Stomach (tissue), 4 donors: ENCODE measurements around the gene HELZ2.

Experiments
- CTCF ChIP-seq, 7 experiments: fragments of 450-650 bp in 4 of 7; fragments of 200-600 bp in 3 of 7; sonication (generic) in 3 of 7; IDR thresholded peaks; one replicate each; pipeline ENCODE4 v1.5.1; 2016 to 2019; ENCODE audit warnings: antibody characterized with exemption in 7 of 7, control low read depth in 2 of 7, mild to moderate bottlenecking in 1 of 7
- EP300 ChIP-seq: sonication (generic); formaldehyde crosslinking; IDR thresholded peaks from one replicate; pipeline ENCODE4 v1.6.1; 2017; ENCODE audit warnings: antibody characterized with exemption

DNA sequence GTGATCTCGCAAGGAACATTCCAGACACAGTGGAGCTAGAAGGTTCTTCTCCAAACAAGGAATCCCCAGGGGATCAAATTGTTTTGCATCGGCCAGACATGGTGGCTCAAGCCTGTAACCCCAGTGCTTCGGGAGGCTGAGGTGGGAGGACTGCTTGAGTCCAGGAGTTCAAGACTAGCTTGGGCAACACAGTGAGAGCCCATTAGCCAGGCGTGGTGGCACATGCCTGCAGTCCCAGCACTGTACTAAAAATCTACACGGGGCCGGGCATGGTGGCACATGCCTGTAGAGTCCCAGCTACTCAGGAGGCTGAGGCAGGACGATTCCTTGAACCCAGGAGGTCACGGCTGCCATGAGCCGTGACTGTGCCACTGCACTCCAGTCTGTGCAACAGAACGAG lies 37.6 kb upstream of the HELZ2 start:
- TF ChIP-seq CTCF (IDR thresholded peaks at IDR 0.05) (no peak), EP300 (no peak)
